HCT116 (cell line): ENCODE data around the gene POMT1. TPM values are rescaled to one million over a fixed set of nuclear protein-coding genes. Genes with fewer than 3 reads are reported as not detected.

Source experiments
- ATAC-seq: fragments of 200-7000 bp; cut with Tn5 transposase; 2 replicates; pipeline ENCODE4 v1.9.1; 2020; ENCODE audit warnings: mild to moderate bottlenecking, moderate library complexity
- BruUV-seq: library from RNA; stranded (reverse); fragments of 400-500 nt; replicated peaks from 2 replicates; lab custom pipeline; 2021; lab: Mats Ljungman, UMichigan
- CTCF ChIA-PET: fragments of 300-600 bp; sonication (Branson Sonifier 250); formaldehyde crosslinking; loops from one replicate; lab custom pipeline; 2021; ENCODE audit warnings: antibody characterized with exemption; lab: Charles Lee
- POLR2A ChIA-PET: fragments of 300-600, 350-600 bp; sonication (Branson Sonifier 250); formaldehyde crosslinking; loops from one replicate; lab custom pipeline; 2021; ENCODE audit warnings: antibody characterized with exemption; lab: Charles Lee
- RAD21 ChIA-PET, 2 experiments: fragments of 300-600 bp; sonication (Branson Sonifier 250); formaldehyde crosslinking; loops; one replicate each; lab custom pipeline; 2023; ENCODE audit warnings: low total read pairs in 2 of 2; ENCODE audit not compliant: uncharacterized antibody in 2 of 2, unreplicated experiment in 2 of 2, low non-redundant PET in 1 of 2; lab: Charles Lee
- DNase-seq: peaks from one replicate; pipeline ENCODE4 v3.0.0-alpha.2; 2010; ENCODE audit warnings: low read depth, low spot score
- H2AFZ ChIP-seq: fragments of 200-600 bp; shearing (Covaris generic), sonication (generic); 2 replicates; pipeline ENCODE4 v1.6.1; 2017; ENCODE audit warnings: low read depth, mixed run types, mixed read lengths, antibody characterized with exemption, low read length; ENCODE audit not compliant: poor library complexity, severe bottlenecking
- H3K27ac ChIP-seq: 2 replicates; pipeline ENCODE4 v1.5.1; 2012; ENCODE audit warnings: low read depth, low read length
- H3K27me3 ChIP-seq: fragments of 200-600 bp; sonication (generic); 2 replicates; pipeline ENCODE4 v1.6.1; 2016; ENCODE audit warnings: mixed run types, low read length, mixed read lengths; ENCODE audit not compliant: insufficient read depth
- H3K36me3 ChIP-seq, 2 experiments: fragments of 200-500 bp in 1 of 2; fragments of 200-600 bp in 1 of 2; sonication (Bioruptor generic) in 1 of 2; sonication (generic) in 1 of 2; 2 replicates each; pipeline versions ENCODE4 v1.5.1 to v1.6.1; 2014 to 2016; ENCODE audit warnings: low read length in 2 of 2, inconsistent platforms in 1 of 2, mixed read lengths in 1 of 2, mixed run types in 1 of 2; ENCODE audit not compliant: insufficient read depth in 2 of 2, control insufficient read depth in 1 of 2
- H3K4me1 ChIP-seq, 2 experiments: fragments of 200-600 bp in 1 of 2; sonication (generic) in 1 of 2; 2 replicates each; pipeline versions ENCODE4 v1.5.1 to v1.6.1; 2012 to 2017; ENCODE audit warnings: low read length in 2 of 2, inconsistent platforms in 1 of 2, mild to moderate bottlenecking in 1 of 2, mixed read lengths in 1 of 2, mixed run types in 1 of 2, moderate library complexity in 1 of 2; ENCODE audit not compliant: insufficient read depth in 2 of 2, control insufficient read depth in 1 of 2
- H3K4me2 ChIP-seq: fragments of 200-600 bp; sonication (generic); 2 replicates; pipeline ENCODE4 v1.6.1; 2017; ENCODE audit warnings: mixed run types, low read length, mixed read lengths
- H3K4me3 ChIP-seq, 2 experiments: fragments of 200-600 bp in 1 of 2; sonication (generic) in 1 of 2; replicated peaks in 1 of 2; 2 replicates each; pipeline ENCODE4 v1.5.1; 2011 to 2016; ENCODE audit warnings: low read length in 2 of 2, control low read depth in 1 of 2, low read depth in 1 of 2, mild to moderate bottlenecking in 1 of 2, mixed read lengths in 1 of 2, mixed run types in 1 of 2
- H3K79me2 ChIP-seq: fragments of 200-600 bp; sonication (generic); 2 replicates; pipeline ENCODE4 v1.6.1; 2017; ENCODE audit warnings: mild to moderate bottlenecking, mixed run types, low read length, moderate library complexity, mixed read lengths; ENCODE audit not compliant: insufficient read depth
- H3K9ac ChIP-seq: fragments of 200-600 bp; sonication (generic); 2 replicates; pipeline ENCODE4 v1.6.1; 2016; ENCODE audit warnings: low read length, mixed read lengths
- H3K9me2 ChIP-seq: fragments of 200-600 bp; sonication (generic), shearing (Covaris generic); 2 replicates; pipeline ENCODE4 v1.6.1; 2017; ENCODE audit warnings: mixed run types, mild to moderate bottlenecking, moderate library complexity; ENCODE audit not compliant: insufficient read depth
- H3K9me3 ChIP-seq, 2 experiments: fragments of 200-500 bp in 1 of 2; fragments of 200-600 bp in 1 of 2; sonication (Bioruptor generic) in 1 of 2; sonication (generic) in 1 of 2; 2 replicates each; pipeline ENCODE4 v1.6.1; 2014 to 2017; ENCODE audit warnings: low read length in 2 of 2, mixed read lengths in 2 of 2, inconsistent platforms in 1 of 2, low read depth in 1 of 2, mild to moderate bottlenecking in 1 of 2, mixed run types in 1 of 2, moderate library complexity in 1 of 2; ENCODE audit not compliant: control insufficient read depth in 1 of 2, insufficient read depth in 1 of 2
- H4K20me1 ChIP-seq: fragments of 200-600 bp; sonication (generic), shearing (Covaris generic); 2 replicates; pipeline ENCODE4 v1.6.1; 2017; ENCODE audit warnings: mixed run types, mild to moderate bottlenecking, moderate library complexity; ENCODE audit not compliant: insufficient read depth
- ATF3 ChIP-seq: IDR thresholded peaks from 2 replicates; pipeline ENCODE4 v1.6.1; 2012
- CEBPB ChIP-seq: IDR thresholded peaks from 2 replicates; pipeline ENCODE4 v1.6.1; 2012; ENCODE audit warnings: low read depth
- CTCF ChIP-seq, 3 experiments: fragments of 200-600 bp in 1 of 3; sonication (generic) in 1 of 3; IDR thresholded peaks in 2 of 3; conservative IDR thresholded peaks in 1 of 3; 2 replicates each; pipeline ENCODE4 v1.5.1; 2012 to 2017; ENCODE audit warnings: low read depth in 2 of 3, low read length in 2 of 3, antibody characterized with exemption in 1 of 3, borderline replicate concordance in 1 of 3, control low read depth in 1 of 3, mild to moderate bottlenecking in 1 of 3, mixed read lengths in 1 of 3, mixed run types in 1 of 3, moderate library complexity in 1 of 3; ENCODE audit not compliant: insufficient read depth in 1 of 3
- JUND ChIP-seq: IDR thresholded peaks from 2 replicates; pipeline ENCODE4 v1.6.1; 2012
- RAD21 ChIP-seq: IDR thresholded peaks from 2 replicates; pipeline ENCODE4 v1.6.1; 2012; ENCODE audit warnings: low read depth, mild to moderate bottlenecking
- YY1 ChIP-seq: IDR thresholded peaks from 2 replicates; pipeline ENCODE4 v1.6.1; 2011; ENCODE audit warnings: low read length, low read depth, moderate library complexity, mild to moderate bottlenecking; ENCODE audit not compliant: insufficient replicate concordance; ENCODE audit errors: extremely low read depth
- ZFX ChIP-seq: fragments of 450-650 bp; IDR thresholded peaks from 2 replicates; pipeline ENCODE4 v1.6.1; 2017
- ZNF274 ChIP-seq: fragments of 200-500 bp; sonication (Bioruptor generic); IDR thresholded peaks from 2 replicates; pipeline ENCODE4 v1.6.1; 2014; ENCODE audit warnings: mild to moderate bottlenecking, low read depth, low read length, inconsistent platforms
- intact Hi-C: fragments of 100-400 bp; cut with micrococcal nuclease; formaldehyde crosslinking; loops from 2 replicates; pipeline ENCODE4 v1.10.0; 2022
- total RNA-seq: library from RNA; stranded (reverse); gene quantifications from one replicate; pipeline ENCODE4 v1.2.1, GENCODE V29; 2021; ENCODE audit not compliant: unreplicated experiment

POMT1 gene
- total RNA-seq, 1 experiment from 2014 or later: 21.4 TPM

- no peak overlapping the region for H3K4me3 ChIP-seq
- ATAC-seq: no peak
- H4K20me1 ChIP-seq: no peaks in the 10 kb centered on the region
- H3K4me2 ChIP-seq: no peak overlapping the region
- peaks cover 84% of the 10 kb centered on the region for H3K79me2 ChIP-seq
- no peaks in the 10 kb centered on the region for H3K4me1 ChIP-seq
- ChIA-PET RAD21 (no interaction called here), POLR2A (no interaction called here), CTCF (no interaction called here)
- TF ChIP-seq JUND (no peak), CEBPB (no peak), ZNF274 (no peak), ZFX (no peak), YY1 (no peak), ATF3 (no peak), CTCF (IDR thresholded peaks at IDR 0.05 in 2 of 3, conservative IDR thresholded peaks at IDR 0.05 in 1 of 3; ENCODE audit: borderline replicate concordance in 1 of 3, insufficient read depth in 1 of 3, low read depth in 2 of 3, low read length in 2 of 3) (no peak), RAD21 (no peak)
- H3K9ac ChIP-seq: no peak overlapping the region
- H3K36me3 ChIP-seq: peaks cover 60 to 75% of the 10 kb centered on the region in 2 experiments
- H3K27me3 ChIP-seq: no peaks in the 10 kb centered on the region
- H3K9me2 ChIP-seq: no peaks in the 10 kb centered on the region
- BruUV-seq: no TSS peak
- intact Hi-C loops: no loop called here
- no peak for DNase-seq
- no peaks in the 10 kb centered on the region for H3K9me3 ChIP-seq
- H2AFZ ChIP-seq: no peak overlapping the region
- no peak overlapping the region for H3K27ac ChIP-seq
Observed at GRCh38 chr9:131474711-131475110, 28.0 kb upstream of the POMT1 start.
